Inflammatory macrophage (primary cell): ENCODE measurements around the gene NPDC1.
"Not testable (repeated sequence)": the region's sequence is repeated elsewhere in the genome, so short reads cannot be mapped to it uniquely, and the experiment has no call there.

Experiments used
- DNase-seq, 2 donors: peaks; one replicate each; pipeline ENCODE4 v3.0.0-alpha.2; 2020 to 2022

The NPDC1 gene

DNA sequence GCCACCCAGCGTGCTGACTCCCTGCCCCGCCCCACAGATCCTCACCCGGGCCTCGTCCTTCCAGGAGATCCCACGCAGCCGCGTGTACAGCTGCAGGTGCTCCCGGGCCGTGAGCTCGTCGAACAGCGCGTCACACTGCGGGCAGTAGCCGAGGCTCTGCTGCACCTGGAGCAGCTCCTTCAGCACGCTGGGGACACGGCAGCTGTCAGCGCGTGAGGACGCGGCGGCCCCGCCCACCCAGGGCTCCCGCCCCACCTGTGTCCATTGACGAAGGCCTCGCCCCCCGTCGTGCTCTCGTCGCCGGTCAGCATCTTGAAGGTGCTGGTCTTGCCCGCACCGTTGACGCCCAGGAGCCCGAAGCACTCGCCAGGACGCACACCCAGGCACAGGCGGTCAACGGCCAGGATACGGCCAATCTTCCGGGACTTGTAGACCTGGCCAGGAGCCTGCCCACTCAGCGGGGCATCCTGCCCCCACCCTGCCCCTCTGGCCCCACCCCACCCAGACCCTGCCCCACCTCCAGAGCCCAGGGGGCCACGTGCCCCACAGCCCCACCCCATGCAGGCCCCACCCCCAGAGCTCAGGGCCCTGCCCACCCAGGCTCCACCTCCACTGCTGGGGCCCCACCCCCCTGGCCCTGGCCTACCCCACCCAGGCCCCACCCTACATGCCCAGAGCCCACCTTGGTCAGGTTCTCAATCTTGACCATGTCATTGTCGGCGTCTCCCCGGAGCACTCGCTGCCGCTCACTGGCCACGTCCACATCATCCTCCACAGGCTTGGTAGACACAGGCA lies 35.8 kb downstream of the NPDC1 start:
- DNase-seq = no peak

DNA sequence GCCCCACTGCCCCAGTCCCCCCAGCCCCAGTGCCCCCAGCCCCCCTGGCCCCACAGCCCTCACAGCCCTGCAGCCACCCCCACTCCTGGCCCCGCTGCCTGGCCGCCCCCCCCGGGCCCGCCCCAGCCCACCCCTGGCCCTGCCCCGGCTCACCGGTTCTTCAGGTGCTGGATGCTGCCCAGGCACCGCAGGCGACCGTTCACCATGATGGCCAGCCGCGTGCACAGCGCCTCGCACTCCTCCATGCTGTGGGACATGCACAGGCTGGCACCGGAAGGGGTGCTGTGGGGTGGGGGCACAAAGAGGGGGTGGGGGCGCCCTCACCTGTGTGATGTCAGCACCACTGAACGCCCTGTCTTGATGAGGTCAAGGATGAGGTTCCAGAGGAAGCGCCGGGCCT lies 36.8 kb downstream of the NPDC1 start:
- no peak for DNase-seq

DNA sequence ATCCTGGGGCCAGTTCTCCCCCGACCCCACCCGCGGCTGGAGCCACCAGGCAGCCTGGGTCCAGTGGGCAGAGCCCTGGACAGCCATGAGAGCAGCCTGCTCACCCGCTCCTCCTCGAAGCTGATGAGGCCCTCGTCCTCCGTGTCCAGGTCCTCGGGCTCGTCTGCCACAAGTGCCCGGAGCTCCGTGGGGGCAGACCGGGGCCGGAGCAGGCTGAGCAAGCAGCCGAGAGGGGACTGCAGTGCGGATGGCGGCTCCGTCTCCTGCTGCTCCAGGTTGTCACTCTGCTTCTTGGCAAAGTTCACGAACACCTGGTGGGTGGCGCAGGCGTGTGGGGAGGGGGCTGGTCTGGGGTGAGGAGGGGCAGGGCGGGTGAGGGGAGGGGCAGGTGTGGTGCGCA lies 37.7 kb downstream of the NPDC1 start:
- DNase-seq = no peak

- no peak for DNase-seq
Observed at GRCh38 chr9:137007816-137008270, 38.1 kb downstream of the NPDC1 start.

DNA sequence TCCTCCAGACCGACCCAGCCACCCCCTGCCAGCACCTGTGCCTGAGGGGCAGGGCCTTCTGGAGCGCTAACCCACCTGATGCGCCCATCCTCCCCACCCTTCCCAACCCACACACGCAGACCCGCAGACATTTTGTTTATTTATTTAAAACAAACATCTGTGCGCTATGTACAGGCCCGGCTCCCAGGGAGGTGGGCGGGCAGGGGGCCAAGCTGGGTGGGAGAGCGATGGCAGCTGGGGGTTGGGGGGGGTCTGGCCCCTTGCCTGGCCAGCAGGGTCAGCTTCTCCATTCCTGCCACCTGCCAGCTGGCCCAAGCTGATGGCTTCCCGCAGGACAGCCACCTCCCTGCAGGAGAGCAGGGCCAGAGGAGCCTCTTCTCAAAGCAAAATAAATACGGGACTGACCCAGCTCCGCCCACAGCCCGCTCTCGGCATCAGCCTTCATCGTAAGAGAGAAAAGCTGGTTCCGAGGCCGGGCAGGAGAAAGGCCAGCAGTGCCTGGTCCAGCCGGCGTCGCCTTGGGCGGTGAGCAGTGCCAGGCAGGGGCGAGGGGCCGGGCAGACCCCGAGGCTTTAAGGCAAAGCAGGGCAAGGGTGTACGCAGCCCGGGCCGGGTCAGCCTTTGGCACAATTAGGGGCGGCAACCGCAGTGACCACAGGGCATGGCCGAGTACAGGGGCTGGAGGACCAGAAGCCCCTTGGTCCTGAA lies 38.7 kb downstream of the NPDC1 start:
- no peak for DNase-seq

DNA sequence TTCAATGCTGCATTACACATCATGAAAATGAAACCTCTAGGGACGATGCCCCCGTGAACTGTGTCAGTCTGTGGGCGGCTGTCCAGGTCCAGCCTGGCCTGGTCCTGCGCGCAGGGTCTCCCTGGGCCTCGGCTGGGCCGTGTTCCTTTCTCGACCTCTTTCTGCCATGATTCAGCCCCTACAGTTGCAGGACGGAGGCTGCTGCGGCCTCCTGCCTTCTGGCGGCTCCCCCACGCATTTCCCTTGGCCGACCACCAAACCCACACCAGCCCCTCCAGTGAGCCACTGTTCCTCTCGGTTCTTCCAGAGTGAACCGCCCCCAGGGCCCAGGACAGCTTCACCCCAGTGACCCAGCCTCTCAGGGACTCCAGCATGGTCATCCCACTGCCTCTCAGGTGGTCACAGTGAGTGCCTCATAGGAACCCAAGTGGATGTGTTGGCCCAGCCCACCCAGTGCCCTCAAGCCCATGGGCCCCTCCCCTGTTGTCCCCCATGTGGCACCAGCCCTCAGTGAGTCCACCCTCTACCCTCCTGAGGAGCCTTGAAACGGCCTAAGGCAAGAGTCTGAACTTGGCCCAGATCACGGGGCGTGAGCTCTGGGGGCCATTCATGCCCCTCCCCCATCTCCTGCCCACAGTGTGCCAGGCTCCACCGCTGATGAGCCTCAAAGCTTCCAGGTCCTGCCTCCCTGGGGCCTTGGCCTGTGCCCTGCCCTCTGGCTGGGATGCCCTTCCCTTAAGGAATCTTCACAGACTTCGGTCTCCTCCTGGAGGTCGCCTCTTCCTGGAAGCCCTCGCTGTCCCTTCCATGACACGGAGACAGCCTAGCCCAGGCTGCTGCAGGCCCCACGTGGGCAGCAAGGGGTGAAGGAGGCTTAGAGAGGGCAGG lies 39.6 kb downstream of the NPDC1 start:
- no peak for DNase-seq

GRCh38 chr9:137004285-137004684 lies 41.7 kb downstream of the NPDC1 start:
- DNase-seq = not testable (repeated sequence)

DNA sequence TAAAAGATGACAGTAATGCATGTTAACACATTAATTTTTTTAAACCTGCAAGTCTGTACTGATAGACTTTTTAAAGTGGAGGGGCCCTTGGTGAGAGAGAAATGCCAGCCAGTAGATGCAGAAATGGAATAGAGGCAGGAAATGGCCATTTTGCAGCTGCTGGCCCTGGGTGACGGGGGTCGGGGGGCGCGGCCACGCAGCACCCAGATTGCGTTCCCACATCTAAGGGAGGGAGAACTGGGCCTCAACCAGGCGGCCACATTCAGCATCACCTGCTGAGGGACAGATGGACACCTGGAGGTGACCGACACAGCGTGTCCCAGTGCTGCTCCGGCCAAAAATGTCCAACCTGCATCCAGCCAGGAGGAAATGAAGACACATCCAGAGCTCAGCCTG lies 43.3 kb downstream of the NPDC1 start:
- DNase-seq = no peak

- DNase-seq = no peak
Observed at GRCh38 chr9:137001857-137002645, 43.9 kb downstream of the NPDC1 start.

- peak; percentile 86 to 91 for DNase-seq
Observed at GRCh38 chr9:137000177-137000930, 45.6 kb downstream of the NPDC1 start.

DNA sequence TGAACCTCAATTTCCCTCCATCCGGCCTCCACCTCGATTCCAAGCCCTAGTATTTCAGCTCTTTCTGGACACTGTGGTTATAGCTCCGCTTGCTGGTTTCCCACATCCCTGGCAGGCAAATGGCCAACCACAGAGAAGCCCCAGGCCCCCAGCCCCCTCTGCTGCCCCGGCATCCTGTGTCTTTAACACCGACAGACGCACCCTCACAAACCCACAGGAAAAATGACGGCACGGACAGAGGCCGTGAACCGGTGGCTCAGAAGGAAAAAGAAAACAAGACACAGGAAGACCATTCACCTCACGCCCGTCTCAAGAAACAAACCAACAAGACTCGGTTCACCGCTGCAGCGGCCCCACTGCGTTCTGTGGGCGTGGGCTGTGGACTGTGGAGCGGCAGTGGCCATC lies 48.1 kb downstream of the NPDC1 start:
- DNase-seq = no peak

- DNase-seq = no peak
Observed at GRCh38 chr9:136997371-136997770, 48.6 kb downstream of the NPDC1 start.

GRCh38 chr9:136996361-136997292 lies 49.4 kb downstream of the NPDC1 start, which contains the start of gene CLIC3:
Gene CLIC3, minus strand, starts transcription at chr9:136996568. Its CDS starts 25 bp downstream, at chr9:136996543.
- peak; percentile 11 to 51 for DNase-seq

GRCh38 chr9:136995772-136996311 lies 50.1 kb downstream of the NPDC1 start:
- DNase-seq = no peak

DNA sequence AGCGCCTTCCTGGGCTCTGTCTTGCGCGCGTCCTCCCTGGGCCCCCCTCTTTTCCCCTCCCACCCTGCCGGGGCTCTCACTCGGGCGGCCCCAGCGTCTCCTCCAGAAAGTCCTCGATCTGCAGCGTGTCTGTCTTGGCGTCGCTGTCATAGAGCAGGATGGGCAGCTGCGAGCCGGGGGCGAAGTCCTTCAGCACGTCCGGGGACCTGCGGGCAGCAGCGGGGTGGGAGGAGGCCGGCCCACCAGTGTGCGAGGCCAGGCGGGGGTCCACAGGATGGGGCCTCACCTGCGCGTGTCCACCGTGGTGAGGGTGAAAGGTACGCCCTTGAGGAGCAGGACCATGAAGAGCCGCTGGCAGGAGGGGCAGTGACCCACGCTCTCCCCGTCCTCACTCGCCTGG lies 50.6 kb downstream of the NPDC1 start:
- DNase-seq = no peak

DNA sequence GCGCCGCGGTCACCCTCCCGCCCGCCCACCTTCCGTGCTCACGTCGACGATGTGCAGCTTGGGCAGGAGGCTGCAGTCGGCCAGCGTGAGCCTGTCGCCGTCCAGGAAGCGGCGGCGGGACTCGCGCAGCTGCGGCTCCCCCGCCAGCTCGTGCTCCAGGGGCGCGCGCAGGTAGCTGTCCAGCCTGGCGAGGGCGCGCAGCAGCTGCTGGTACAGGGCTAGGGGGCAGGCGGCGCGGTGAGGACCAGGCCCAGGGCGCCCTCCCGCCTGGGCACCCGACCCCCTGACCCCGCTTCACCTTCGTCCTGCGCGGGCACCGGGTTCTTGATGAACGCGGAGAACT lies 51.1 kb downstream of the NPDC1 start:
- DNase-seq = no peak

DNA sequence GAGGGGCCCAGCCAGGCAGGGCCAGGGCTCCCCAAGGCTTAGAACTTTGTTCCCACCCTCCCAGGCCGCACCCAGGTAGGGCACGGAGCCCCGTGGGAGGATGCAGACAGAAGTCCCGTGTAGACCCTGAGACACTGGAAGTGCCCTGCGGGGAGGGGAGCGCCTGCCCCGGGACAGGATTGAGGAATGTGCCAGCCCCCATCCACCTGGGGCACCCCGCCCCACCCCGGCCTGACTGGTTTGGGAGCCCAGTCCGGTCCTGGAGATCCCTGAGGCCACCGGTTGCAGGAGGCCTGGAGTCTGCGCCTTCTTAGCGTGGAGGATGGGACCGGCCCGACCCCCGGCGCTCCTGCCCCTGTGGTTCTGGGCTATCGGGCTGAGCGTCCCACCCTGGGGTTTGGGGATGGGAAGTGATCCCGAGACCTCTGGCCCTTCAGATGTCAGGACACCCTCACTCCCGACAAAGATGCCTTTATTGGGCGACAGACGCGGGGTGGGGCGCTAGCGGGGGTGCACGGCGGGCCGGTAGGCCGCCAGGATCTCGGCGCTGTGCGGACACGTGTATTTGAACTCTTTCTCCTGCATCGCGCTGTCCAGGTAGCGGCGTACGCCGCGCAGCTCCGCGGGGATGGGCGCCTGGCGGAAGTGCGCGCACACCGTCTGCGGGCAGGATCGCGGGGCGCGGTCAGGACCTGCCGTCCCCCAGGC lies 51.6 kb downstream of the NPDC1 start:
- DNase-seq = no peak

DNA sequence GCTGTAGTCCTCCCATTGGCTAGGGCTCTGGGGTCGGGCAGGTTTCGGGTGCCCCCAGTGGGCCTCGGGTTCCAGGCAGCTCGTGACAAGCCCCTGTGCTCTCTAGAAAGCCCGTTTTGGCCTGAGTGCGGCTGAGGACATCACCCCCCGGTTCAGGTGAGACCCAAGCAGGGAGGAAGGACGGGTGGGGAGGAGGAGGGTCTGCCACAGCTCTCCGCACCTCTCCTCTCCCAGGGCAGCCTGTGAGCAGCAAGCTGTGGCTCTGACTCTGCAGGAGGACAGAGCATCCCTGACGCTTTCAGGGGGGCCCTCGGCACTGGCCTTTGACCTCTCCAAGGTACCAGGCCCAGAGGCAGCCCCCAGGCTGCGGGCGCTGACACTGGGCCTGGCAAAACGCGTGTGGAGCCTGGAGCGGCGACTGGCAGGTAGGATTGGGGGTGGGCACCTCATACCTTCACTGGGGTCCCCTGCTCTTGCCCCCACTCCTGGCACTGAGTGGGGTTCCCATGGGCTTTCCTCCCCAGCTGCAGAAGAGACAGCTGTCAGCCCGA lies 53.1 kb downstream of the NPDC1 start:
- no peak for DNase-seq
